GM21515 (cell line): ENCODE results near the gene HSPA12B.

Source experiments
- ATAC-seq: cut with Tn5 transposase; IDR thresholded peaks from one replicate; pipeline ENCODE4 v1.9.1; 2021; ENCODE audit not compliant: unreplicated experiment

HSPA12B gene

DNA sequence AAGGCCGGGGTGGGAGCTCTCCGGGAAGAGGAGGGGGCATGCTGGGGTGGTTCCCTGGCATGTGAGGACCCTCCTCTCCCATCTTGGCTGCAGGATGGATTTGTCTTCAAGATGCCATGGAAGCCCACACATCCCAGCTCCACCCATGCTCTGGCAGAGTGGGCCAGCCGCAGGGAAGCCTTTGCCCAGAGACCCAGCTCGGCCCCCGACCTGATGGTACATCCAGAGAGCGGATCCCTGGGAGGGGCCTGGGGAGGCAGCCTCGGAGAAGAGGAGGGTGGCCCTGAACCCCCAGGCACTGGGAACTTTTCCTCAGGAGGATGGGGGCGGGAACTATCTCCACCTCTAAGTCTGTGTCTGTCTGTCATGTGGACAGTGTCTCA, 68.4 kb downstream of the HSPA12B start:
- ATAC-seq, result no peak

DNA sequence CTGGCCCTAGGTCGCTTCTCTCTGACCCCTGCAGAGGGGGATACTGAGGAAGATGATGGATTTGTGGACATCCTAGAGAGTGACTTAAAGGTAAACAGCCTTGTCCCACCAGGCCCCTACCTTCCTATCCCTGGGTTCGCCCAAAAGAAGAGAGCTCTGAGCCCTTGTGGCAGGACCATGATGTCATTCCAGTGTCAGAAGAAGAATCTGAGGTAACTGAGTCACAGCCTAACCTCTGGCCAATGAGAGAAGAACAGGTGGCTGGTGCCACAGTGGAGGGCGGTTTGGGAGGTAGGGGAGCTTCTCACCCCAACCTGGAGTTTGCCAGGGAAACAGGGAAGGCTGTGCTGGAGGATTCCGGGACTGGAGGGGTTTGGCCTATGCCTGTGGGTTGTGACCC, 68.8 kb downstream of the HSPA12B start:
- no peak for ATAC-seq

DNA sequence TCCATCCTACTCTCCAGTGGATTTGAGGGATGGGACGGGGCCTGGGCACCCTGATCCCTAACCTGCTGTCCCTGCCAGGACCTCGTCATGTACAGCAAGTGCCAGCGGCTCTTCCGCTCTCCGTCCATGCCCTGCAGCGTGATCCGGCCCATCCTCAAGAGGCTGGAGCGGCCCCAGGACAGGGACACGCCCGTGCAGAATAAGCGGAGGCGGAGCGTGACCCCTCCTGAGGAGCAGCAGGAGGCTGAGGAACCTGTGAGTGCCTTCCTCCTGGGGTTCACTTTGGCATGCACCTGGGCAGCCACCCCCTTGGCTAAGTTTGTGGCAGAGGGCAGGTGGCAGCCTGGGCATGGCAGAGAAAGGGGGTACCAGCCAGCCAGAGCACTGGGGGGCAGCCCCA, 69.4 kb downstream of the HSPA12B start:
- ATAC-seq, result no peak
